WTC11 (cell line): ENCODE measurements around the gene TRIM2.

Experiments
- JUN ChIP-seq: sonication (generic); formaldehyde crosslinking; IDR thresholded peaks from 2 replicates; pipeline ENCODE4 v1.8.0; 2023; ENCODE audit warnings: mild to moderate bottlenecking, missing genetic modification reagents
- NFE2L1 ChIP-seq: sonication (generic); formaldehyde crosslinking; IDR thresholded peaks from 2 replicates; pipeline ENCODE4 v1.8.1; 2023; ENCODE audit warnings: missing genetic modification reagents
- TF ChIP-seq, protein P1 (sequence below): fragments of 200-600 bp; IDR thresholded peaks from 2 replicates; pipeline ENCODE4 v1.8.0; 2022; ENCODE audit warnings: antibody characterized with exemption
- TF ChIP-seq, protein P2 (sequence below): sonication (generic); formaldehyde crosslinking; IDR thresholded peaks from 2 replicates; pipeline ENCODE4 v1.8.1; 2022; ENCODE audit warnings: missing genetic modification reagents, borderline replicate concordance

GRCh38 chr4:153296040-153296823 is 92.0 kb downstream of the TRIM2 start:
- TF ChIP-seq, protein P1, sequence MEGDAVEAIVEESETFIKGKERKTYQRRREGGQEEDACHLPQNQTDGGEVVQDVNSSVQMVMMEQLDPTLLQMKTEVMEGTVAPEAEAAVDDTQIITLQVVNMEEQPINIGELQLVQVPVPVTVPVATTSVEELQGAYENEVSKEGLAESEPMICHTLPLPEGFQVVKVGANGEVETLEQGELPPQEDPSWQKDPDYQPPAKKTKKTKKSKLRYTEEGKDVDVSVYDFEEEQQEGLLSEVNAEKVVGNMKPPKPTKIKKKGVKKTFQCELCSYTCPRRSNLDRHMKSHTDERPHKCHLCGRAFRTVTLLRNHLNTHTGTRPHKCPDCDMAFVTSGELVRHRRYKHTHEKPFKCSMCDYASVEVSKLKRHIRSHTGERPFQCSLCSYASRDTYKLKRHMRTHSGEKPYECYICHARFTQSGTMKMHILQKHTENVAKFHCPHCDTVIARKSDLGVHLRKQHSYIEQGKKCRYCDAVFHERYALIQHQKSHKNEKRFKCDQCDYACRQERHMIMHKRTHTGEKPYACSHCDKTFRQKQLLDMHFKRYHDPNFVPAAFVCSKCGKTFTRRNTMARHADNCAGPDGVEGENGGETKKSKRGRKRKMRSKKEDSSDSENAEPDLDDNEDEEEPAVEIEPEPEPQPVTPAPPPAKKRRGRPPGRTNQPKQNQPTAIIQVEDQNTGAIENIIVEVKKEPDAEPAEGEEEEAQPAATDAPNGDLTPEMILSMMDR, result no peak
- TF ChIP-seq, protein P2, sequence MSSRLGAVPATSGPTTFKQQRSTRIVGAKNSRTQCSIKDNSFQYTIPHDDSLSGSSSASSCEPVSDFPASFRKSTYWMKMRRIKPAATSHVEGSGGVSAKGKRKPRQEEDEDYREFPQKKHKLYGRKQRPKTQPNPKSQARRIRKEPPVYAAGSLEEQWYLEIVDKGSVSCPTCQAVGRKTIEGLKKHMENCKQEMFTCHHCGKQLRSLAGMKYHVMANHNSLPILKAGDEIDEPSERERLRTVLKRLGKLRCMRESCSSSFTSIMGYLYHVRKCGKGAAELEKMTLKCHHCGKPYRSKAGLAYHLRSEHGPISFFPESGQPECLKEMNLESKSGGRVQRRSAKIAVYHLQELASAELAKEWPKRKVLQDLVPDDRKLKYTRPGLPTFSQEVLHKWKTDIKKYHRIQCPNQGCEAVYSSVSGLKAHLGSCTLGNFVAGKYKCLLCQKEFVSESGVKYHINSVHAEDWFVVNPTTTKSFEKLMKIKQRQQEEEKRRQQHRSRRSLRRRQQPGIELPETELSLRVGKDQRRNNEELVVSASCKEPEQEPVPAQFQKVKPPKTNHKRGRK, result no peak
- TF ChIP-seq NFE2L1 (CRISPR knock-in tag), result no peak
- TF ChIP-seq JUN (CRISPR knock-in tag), result no peak
